Activated CD8-positive, alpha-beta memory T cell treated with anti-CD3 and anti-CD28 coated beads for 1 hour (primary cell): ENCODE results near the gene MRTFA.
"Not testable (repeated sequence)": the region's sequence is repeated elsewhere in the genome, so short reads cannot be mapped to it uniquely, and the experiment has no call there.

ENCODE experiments used
- DNase-seq, 2 donors: peaks; one replicate each; pipeline ENCODE4 v3.0.0-alpha.2; 2020; ENCODE audit warnings: low read depth in 1 of 2; ENCODE audit errors: extremely low read depth in 1 of 2

The MRTFA gene

GRCh38 chr22:40660730-40661129 is 24.2 kb upstream of the MRTFA start:
- DNase-seq, result no peak

GRCh38 chr22:40659166-40659565 is 22.6 kb upstream of the MRTFA start:
- no peak for DNase-seq

- not testable (repeated sequence) for DNase-seq
Observed at GRCh38 chr22:40656651-40657050, 20.1 kb upstream of the MRTFA start.

GRCh38 chr22:40655941-40656340 is 19.4 kb upstream of the MRTFA start:
- not testable (repeated sequence) for DNase-seq

GRCh38 chr22:40654522-40655167 is 18.1 kb upstream of the MRTFA start:
- no peak for DNase-seq

GRCh38 chr22:40653361-40653760 is 16.8 kb upstream of the MRTFA start:
- DNase-seq, result no peak

- peak; percentile 26 to 44 for DNase-seq
Observed at GRCh38 chr22:40651563-40652501, 15.3 kb upstream of the MRTFA start.

GRCh38 chr22:40651057-40651456 is 14.5 kb upstream of the MRTFA start:
- no peak for DNase-seq

GRCh38 chr22:40648386-40648785 is 11.9 kb upstream of the MRTFA start:
- no peak for DNase-seq

GRCh38 chr22:40645579-40646197 is 9.2 kb upstream of the MRTFA start:
- DNase-seq, result no peak

GRCh38 chr22:40642316-40642715 is 5.8 kb upstream of the MRTFA start:
- no peak for DNase-seq

- no peak for DNase-seq
Observed at GRCh38 chr22:40641269-40641668, 4.8 kb upstream of the MRTFA start.

- no peak for DNase-seq
Observed at GRCh38 chr22:40638261-40638660, 1.7 kb upstream of the MRTFA start.

- peak in 1 of 2 donors; percentile 34 for DNase-seq
Observed at GRCh38 chr22:40637183-40638150, 948 bp upstream of the MRTFA start.

GRCh38 chr22:40635940-40636379 is 559 bp downstream of the MRTFA start:
- peak in 1 of 2 donors; percentile 6 for DNase-seq

- DNase-seq, result no peak
Observed at GRCh38 chr22:40635043-40635939, 1.2 kb downstream of the MRTFA start.

- DNase-seq, result no peak
Observed at GRCh38 chr22:40634119-40634903, 2.2 kb downstream of the MRTFA start.

- no peak for DNase-seq
Observed at GRCh38 chr22:40633036-40633435, 3.5 kb downstream of the MRTFA start.

- DNase-seq, result no peak
Observed at GRCh38 chr22:40631925-40632324, 4.6 kb downstream of the MRTFA start.
